GM19025 (cell line): ENCODE measurements around the gene POLE3.
A peak's percentile ranks its signal among the peaks of the same experiment; 100 is the strongest.
"Not testable (repeated sequence)": the region's sequence is repeated elsewhere in the genome, so short reads cannot be mapped to it uniquely, and the experiment has no call there.

Experiments used
- ATAC-seq: cut with Tn5 transposase; IDR thresholded peaks from one replicate; pipeline ENCODE4 v1.9.1; 2021; ENCODE audit warnings: mild to moderate bottlenecking, low read depth, moderate library complexity; ENCODE audit not compliant: unreplicated experiment

Gene POLE3

DNA sequence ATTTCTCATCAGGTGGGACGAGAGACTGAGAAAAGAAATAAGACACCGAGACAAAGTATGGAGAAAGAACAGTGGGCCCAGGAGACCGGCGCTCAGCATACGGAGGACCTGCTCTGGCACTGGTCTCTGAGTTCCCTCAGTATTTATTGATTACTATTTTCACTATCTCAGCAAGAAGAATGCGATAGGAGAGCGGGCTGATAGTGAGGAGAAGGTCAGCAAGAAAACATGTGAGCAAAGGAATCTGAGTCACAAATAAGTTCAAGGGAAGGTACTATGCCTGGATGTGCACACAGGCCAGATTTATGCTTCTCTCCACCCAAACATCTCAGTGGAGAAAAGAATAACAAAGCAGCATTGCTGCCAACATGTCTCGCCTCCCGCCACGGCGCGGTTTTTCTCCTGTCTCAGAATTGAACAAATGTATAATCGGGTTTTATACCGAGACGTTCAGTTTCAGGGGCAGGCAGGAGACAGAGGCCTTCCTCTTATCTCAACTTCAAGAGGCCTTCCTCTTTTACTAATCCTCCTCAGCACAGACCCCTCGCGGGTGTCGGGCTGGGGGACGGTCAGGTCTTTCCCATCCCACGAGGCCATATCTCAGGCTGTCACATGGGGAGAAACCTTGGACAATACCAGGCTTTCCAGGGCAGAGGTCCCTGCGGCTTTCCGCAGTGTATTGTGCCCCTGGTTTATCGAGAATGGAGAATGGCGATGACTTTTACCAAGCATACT is 31.2 kb downstream of the POLE3 start:
- not testable (repeated sequence) for ATAC-seq

DNA sequence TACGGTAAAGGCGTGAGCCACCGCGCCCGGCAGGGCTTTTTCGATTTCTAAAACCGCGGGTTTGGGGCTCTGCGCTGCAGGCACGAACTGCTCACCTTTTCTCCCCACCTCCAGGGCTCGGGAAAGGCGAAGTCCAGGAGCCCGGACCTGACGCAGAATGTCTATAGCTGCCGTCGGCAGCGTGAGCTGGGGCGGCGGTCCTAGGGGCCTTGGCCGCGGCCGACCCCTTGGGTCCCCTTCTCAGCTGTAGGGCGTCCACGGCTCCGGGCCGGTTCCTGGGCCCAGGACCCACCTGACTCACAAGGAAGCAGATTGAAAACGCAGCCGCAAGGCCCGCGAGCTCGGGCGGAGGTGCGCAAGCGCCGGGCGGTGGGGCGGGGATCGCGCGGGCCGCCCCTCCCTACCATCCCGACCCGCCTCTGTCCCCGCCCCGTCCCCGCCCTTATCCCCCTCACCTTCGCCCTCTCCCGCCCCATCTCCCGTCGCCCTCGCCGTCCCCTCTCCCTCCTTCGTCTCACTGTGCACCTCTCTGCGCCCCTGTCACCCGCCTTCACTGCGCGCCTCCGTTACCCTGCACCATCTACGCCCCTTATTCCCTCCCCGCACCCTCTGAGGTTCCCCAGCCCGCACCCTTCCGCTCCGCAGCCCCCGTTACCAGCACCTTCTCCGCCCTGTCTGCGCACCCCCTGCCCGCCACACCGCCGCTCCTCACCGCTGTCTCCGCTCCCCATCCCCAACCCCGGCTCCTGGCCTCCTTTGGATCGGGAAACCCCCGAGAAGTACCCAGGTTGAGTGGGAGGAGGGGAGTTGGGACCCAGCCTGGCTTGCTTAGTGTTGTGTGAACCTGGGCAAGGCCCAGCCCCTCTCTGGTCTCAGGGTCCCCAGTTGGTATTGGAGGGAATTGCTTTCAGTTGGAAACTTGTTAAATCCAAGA is 33.6 kb downstream of the POLE3 start, which contains the start of gene HDHD3:
Gene HDHD3, minus strand, starts transcription at position 353 of the 934 bp plus-strand sequence. CDS start 2,632 bp downstream, outside the sequence.
- peak; percentile 83 for ATAC-seq

DNA sequence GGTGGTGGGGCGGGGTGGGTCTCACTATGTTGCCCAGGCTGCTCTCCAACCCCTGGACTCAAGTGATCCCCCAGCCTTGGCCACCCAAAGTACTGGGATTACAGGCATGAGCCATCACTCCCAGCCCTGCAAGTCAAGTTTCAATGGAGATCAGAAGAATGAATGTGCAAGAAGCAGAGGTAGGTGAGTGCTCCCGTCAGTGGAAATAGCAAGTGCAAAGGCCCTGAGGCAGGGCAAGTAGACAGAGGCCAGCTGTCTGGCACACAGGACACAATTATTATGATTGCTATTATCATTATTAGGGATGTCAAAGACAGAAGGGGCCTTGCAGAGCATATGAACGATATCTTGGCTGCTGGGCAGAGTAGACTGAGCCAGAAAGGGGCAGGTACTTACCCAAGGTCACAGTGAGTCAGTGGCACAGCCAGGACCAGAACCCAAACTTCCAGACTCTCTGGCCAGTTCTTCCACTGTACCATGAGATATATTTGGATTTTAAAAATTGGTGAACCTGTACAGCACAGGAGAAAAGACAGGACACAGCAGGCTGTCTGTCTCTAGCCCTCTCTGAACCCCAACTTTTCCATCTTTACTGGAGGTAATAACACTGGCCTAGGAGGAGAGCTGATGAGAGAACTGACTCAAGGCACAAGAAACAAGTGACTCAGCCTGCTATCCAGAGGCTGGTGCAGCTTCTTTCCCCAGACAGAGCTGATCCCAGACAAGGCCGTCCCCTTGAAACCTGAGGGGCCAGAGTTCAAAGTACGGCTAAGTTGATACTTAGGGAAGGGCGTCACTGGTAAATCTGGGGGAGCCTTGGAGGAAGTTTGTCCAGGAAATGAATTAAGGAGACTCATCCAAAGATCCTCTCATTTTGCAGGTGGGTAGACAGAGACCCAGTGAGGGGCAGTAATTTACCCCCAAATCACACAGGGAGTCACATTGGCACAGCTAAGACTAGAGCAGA is 35.1 kb downstream of the POLE3 start:
- ATAC-seq = no peak

DNA sequence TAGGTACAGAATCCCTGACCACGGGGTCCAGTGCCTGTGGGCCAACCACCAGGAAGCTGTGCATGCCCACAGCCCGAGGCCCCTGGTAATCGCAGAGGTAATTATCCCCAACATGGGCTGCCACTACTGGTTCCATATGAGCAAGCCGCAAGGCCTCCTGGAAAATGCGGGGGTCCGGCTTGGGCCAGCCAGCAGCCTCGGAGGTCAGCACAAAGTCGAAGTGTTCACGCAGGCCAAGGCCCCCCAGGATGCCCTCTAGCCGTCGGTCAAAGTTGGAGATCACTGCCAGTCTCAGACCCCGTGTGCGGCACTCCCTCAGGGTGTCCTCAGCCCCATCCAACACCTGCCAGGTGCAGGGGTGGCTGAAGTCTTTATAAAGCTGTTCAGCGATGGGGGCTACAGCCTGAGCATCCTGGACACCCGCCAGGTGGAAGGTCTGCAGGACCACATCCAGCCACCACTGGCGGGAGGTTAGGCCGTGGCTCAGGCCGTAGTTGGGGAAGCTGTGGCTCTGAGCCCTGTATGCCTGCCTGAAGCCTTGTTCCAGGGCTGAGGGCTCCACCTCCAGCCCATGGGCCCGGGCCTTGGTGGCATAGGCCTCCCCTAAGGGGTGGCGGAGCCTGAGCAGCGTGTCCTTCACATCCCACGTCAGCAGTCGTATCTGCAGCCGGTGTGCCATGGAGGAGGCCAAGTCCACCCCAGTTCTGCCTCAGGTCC is 36.6 kb downstream of the POLE3 start:
- ATAC-seq = no peak

GRCh38 chr9:113373256-113373655 is 37.2 kb downstream of the POLE3 start:
- no peak for ATAC-seq

DNA sequence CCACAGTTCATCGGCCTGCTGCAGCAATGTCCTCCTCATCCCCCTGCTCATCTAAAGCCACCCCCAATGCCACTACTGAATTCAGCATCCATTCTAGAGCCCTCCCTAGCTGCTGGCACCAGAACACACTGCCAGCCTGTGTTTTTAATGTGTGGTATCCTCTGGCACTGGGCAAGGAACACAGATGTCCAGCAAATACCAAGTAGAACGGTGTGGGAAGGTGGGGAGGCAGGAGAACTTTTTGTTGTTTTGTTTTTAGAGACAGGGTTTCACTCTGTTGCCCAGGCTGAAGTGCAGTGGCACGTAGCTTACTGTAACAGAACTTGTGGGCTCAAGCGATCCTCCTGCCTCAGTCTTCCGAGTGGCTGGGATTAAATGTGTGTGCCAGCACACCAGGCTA is 38.4 kb downstream of the POLE3 start:
- ATAC-seq = no peak

GRCh38 chr9:113370806-113371325 is 39.6 kb downstream of the POLE3 start:
- ATAC-seq = no peak

DNA sequence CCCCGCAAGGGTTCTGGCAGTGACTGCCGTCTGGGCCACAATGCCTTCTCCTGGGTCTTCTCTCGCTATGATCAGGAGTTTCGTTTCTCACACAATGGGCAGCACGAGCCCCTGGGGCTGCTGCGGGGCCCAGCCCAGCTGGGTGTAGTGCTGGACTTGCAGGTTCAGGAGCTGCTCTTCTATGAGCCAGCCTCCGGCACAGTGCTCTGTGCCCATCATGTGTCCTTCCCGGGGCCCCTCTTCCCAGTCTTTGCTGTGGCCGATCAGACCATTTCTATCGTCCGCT is 40.7 kb downstream of the POLE3 start:
- ATAC-seq = no peak

DNA sequence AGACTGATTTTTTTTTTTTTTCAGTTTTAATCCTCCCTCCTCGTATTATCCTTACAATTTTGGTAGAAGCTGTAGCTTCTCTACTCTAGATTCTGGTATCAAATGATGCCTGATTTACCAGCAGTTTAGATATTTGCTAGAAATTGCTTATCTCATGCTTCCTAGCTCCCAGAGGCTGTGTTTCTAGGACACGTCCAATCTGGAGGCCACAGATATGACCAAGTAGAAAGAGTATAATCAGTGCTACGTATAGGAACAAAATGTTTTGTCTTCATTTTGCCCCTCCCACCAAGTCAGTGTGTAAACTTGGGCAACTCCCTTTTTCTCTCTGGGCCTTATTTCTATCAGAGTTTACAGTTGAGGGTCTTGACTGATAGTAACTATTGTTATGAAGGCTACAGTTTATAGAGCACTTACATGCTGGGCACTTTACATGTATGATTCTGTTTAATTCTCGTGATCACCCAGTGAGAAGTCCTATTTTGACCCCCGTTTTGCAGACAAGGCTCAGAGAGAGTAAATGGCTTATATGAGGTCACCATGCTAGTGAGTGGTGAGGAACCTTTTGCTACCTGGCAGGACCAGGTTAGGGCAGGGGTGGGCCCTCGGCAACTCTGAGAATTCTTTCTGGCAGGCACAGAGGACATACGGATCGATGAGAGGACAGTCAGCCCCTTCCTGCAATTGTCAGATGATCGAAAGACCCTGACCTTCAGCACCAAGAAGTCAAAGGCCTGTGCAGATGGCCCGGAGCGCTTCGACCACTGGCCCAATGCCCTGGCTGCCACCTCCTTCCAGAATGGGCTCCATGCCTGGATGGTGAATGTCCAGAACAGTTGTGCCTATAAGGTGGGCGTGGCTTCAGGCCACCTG is 41.3 kb downstream of the POLE3 start:
- ATAC-seq = no peak

DNA sequence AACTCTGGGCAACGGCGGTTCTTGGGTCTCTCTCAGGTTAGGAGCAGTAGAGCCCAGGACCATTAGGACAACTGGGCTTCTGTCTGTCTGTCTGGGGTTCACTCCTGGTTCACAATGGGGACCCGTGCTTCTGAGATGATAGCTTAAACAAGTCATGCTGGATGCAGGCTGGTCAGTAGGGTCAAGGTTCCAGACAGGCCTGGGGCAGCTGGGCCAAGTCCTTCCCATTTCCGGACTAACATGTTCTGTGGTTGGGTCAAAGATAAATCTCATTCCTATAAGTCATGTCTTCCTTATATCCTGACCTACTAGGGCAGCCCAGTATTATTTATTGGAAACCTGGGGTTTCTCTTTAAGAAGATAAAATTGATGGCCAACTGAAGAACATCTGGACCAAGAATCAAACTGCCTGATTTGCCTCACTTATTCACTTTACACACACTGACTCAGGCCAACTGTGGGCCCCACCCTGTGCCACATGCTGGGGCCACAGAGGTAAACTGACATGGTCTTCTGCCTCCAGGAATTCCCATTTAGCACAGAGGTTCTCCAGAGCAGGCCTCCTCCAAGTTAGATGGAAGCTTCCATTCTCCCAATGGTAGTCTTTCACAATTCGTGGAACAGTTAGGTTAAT is 42.0 kb downstream of the POLE3 start:
- no peak for ATAC-seq

GRCh38 chr9:113365652-113366051 is 44.8 kb downstream of the POLE3 start:
- ATAC-seq = not testable (repeated sequence)

DNA sequence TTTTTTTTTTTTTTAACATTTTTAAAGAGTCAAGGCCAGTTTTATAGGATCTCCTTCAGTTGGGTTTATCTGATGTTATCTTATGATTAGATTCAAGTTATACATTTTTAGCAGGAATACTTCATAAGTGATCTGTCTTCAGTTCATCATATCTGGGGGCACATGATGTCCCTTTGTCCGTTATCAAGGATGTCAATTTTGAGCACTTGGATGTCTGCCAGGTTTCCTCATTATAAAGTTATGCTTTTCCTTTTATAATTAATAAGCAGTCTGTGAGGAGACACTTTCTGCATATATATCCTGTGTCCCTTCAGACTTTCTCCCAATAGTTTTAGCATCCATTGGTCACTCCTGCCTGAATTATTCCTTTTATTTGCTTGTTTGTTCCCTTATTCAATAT is 45.5 kb downstream of the POLE3 start:
- ATAC-seq = no peak

GRCh38 chr9:113363336-113363735 is 47.1 kb downstream of the POLE3 start:
- no peak for ATAC-seq

GRCh38 chr9:113361304-113362018 is 49.0 kb downstream of the POLE3 start:
- ATAC-seq = no peak

- no peak for ATAC-seq
Measured at GRCh38 chr9:113360242-113360842, 50.1 kb downstream of the POLE3 start.

DNA sequence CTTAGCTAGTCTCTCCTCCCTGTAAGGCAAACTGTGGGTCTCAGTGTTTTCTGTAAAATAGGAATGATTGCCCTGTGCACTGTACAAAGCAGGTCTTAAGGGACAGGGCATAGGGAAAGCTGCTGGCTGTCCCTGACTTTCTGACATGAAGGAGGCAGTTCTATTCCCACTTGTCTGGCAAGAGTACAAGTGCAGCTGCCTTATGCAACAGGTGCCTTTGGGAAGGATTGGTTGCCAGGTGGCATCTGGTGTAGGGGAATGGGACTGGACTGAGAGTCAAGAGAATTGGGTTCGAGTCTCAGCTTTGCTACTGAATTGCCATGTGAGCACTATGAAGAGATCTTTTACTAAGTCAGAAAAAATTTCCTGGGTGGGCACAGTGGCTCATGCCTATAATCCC is 51.1 kb downstream of the POLE3 start:
- ATAC-seq = no peak
